ENCODE results near the gene TMEM97. TPM values are rescaled to one million over a fixed set of nuclear protein-coding genes. Genes with fewer than 3 reads are reported as not detected.

The TMEM97 gene
- polyA plus RNA-seq, 1 experiment, result 12.5 TPM

GRCh38 chr17:28345419-28346198 is 26.6 kb downstream of the TMEM97 start:
- H3K27me3 ChIP-seq (ENCODE audit: control insufficient read depth, insufficient read depth, low read length), result no peaks in the 10 kb centered on the region
- DNase-seq (ENCODE audit: low read depth), result no peak
- CTCF ChIA-PET, result interaction anchor here (1.8 to 2.1 kb wide), 5 partner anchors 8 to 540 kb away, joined by 4 to 13 read pairs (median 10); partner anchors contain the start of genes IFT20 and TNFAIP1
- H3K4me3 ChIP-seq (ENCODE audit: low read depth, low read length), result no peak overlapping the region
- TF ChIP-seq CTCF (IDR thresholded peaks at IDR 0.05; ENCODE audit: insufficient read depth, low read depth, low read length), result no peak
- peaks cover 50% of the 10 kb centered on the region for H3K36me3 ChIP-seq (ENCODE audit: control insufficient read depth, insufficient read depth, low read length)
- POLR2A ChIA-PET, result interaction anchor here (0.6 to 0.9 kb wide), 3 partner anchors 10 to 24 kb away, joined by 3 to 4 read pairs (median 3); partner anchors contain the start of genes POLDIP2 and TNFAIP1

GRCh38 chr17:28346199-28346580 is 27.2 kb downstream of the TMEM97 start:
- no peak for TF ChIP-seq CTCF (IDR thresholded peaks at IDR 0.05; ENCODE audit: insufficient read depth, low read depth, low read length)
- Histone ChIP-seq H3K27me3 (ENCODE audit: control insufficient read depth, insufficient read depth, low read length) (no peaks in the 10 kb centered on the region), H3K4me3 (ENCODE audit: low read depth, low read length) (no peak overlapping the region), H3K36me3 (ENCODE audit: control insufficient read depth, insufficient read depth, low read length) (peaks cover 48% of the 10 kb centered on the region)
- POLR2A ChIA-PET, result interaction anchor here (0.8 to 1.4 kb wide), 3 partner anchors 8 to 11 kb away, joined by 3 to 9 read pairs (median 4); partner anchors contain the start of genes IFT20, POLDIP2 and TNFAIP1
- no peak for DNase-seq (ENCODE audit: low read depth)
- CTCF ChIA-PET, result interaction anchor here (1.8 to 2.1 kb wide), 5 partner anchors 8 to 541 kb away, joined by 4 to 13 read pairs (median 10); partner anchors contain the start of genes IFT20 and TNFAIP1

- CTCF ChIA-PET, result interaction anchor here (0.5 to 2.1 kb wide), 8 partner anchors 9 to 541 kb away, joined by 3 to 13 read pairs (median 5); partner anchors contain the start of genes IFT20, POLDIP2 and TNFAIP1
Measured at GRCh38 chr17:28346746-28347246, 27.8 kb downstream of the TMEM97 start.

GRCh38 chr17:28347261-28347891 is 28.4 kb downstream of the TMEM97 start:
- ChIA-PET POLR2A (interaction anchor here (0.5 to 1.4 kb wide), 5 partner anchors 8 to 889 kb away, joined by 4 to 14 read pairs (median 8); partner anchors contain the start of genes IFT20, POLDIP2 and TNFAIP1), CTCF (interaction anchor here (0.8 to 2.1 kb wide), 8 partner anchors 9 to 542 kb away, joined by 3 to 13 read pairs (median 6); partner anchors contain the start of genes IFT20, POLDIP2 and TNFAIP1)
- peak; percentile 52 for DNase-seq (ENCODE audit: low read depth)
- no peak overlapping the region for H3K4me3 ChIP-seq (ENCODE audit: low read depth, low read length)
- peaks cover 45% of the 10 kb centered on the region for H3K36me3 ChIP-seq (ENCODE audit: control insufficient read depth, insufficient read depth, low read length)
- no peak for TF ChIP-seq CTCF (IDR thresholded peaks at IDR 0.05; ENCODE audit: insufficient read depth, low read depth, low read length)
- H3K27me3 ChIP-seq (ENCODE audit: control insufficient read depth, insufficient read depth, low read length), result no peaks in the 10 kb centered on the region

More at GRCh38 chr17:28346746-28347246, 27.8 kb downstream of the TMEM97 start:
- POLR2A ChIA-PET, result interaction anchor here (0.5 to 1.4 kb wide), 6 partner anchors 8 to 889 kb away, joined by 3 to 14 read pairs (median 6); partner anchors contain the start of genes IFT20, POLDIP2 and TNFAIP1
- H3K4me3 ChIP-seq (ENCODE audit: low read depth, low read length), result no peak overlapping the region
- no peak for DNase-seq (ENCODE audit: low read depth)
- peaks cover 48% of the 10 kb centered on the region for H3K36me3 ChIP-seq (ENCODE audit: control insufficient read depth, insufficient read depth, low read length)
- no peaks in the 10 kb centered on the region for H3K27me3 ChIP-seq (ENCODE audit: control insufficient read depth, insufficient read depth, low read length)
- peak; percentile 48 for TF ChIP-seq CTCF (IDR thresholded peaks at IDR 0.05; ENCODE audit: insufficient read depth, low read depth, low read length)

Data from BJ (cell line).